ENCODE data around the gene C5orf15. TPM values are rescaled to one million over a fixed set of nuclear protein-coding genes. Genes with fewer than 3 reads are reported as not detected.

Gene C5orf15
- total RNA-seq, 1 experiment from 2014 or later: 28.8 TPM

GRCh38 chr5:133953568-133954145 is 14.8 kb downstream of the C5orf15 start:
- Histone ChIP-seq H3K9ac (ENCODE audit: low read length) (no peak overlapping the region), H4K20me1 (ENCODE audit: insufficient read depth) (no peaks in the 10 kb centered on the region), H2AFZ (ENCODE audit: low read depth, low read length, poor library complexity, severe bottlenecking) (no peak overlapping the region), H3K36me3 (ENCODE audit: control insufficient read depth in 1 of 2, insufficient read depth in 2 of 2, low read length in 2 of 2) (peaks cover 0 to 14% of the 10 kb centered on the region in 2 experiments; a peak in 2 of 4 replicates), H3K9me2 (ENCODE audit: insufficient read depth) (no peaks in the 10 kb centered on the region), H3K79me2 (ENCODE audit: insufficient read depth, low read length) (no peaks in the 10 kb centered on the region; the same call in 1 of the 2 replicates), H3K27ac (ENCODE audit: low read depth, low read length) (no peak overlapping the region), H3K9me3 (ENCODE audit: control insufficient read depth in 1 of 2, insufficient read depth in 1 of 2, low read depth in 1 of 2, low read length in 2 of 2) (no peaks in the 10 kb centered on the region), H3K4me2 (ENCODE audit: low read length) (no peak overlapping the region), H3K4me1 (ENCODE audit: control insufficient read depth in 1 of 2, insufficient read depth in 2 of 2, low read length in 2 of 2) (no peaks in the 10 kb centered on the region), H3K4me3 (replicated peaks in 1 of 2; ENCODE audit: low read depth in 1 of 2, low read length in 2 of 2) (no peak overlapping the region), H3K27me3 (ENCODE audit: insufficient read depth, low read length) (no peaks in the 10 kb centered on the region)
- RAD21 ChIA-PET (ENCODE audit: low non-redundant PET in 1 of 2, low total read pairs in 2 of 2, uncharacterized antibody in 2 of 2, unreplicated experiment in 2 of 2): no interaction called here
- CTCF ChIA-PET: no interaction called here
- POLR2A ChIA-PET: no interaction called here
- no peak for ATAC-seq
- DNase-seq (ENCODE audit: low read depth, low spot score): no peak
- intact Hi-C loops (cut with micrococcal nuclease): no loop called here
- TF ChIP-seq CBX3 (IDR thresholded peaks at IDR 0.05; ENCODE audit: low read depth): no peak
- TF ChIP-seq EZH2 (IDR thresholded peaks at IDR 0.05): no peak
- TF ChIP-seq ELF1 (IDR thresholded peaks at IDR 0.05; ENCODE audit: borderline replicate concordance, low read depth): no peak
- no peak for TF ChIP-seq JUND (IDR thresholded peaks at IDR 0.05)
- TF ChIP-seq CTCF (IDR thresholded peaks at IDR 0.05 in 2 of 3, conservative IDR thresholded peaks at IDR 0.05 in 1 of 3; ENCODE audit: borderline replicate concordance in 1 of 3, insufficient read depth in 1 of 3, low read depth in 2 of 3, low read length in 2 of 3): no peak
- TF ChIP-seq FOSL1 (IDR thresholded peaks at IDR 0.05; ENCODE audit: low read depth): no peak
- no peak for TF ChIP-seq ATF3 (IDR thresholded peaks at IDR 0.05)
- TF ChIP-seq MAX (IDR thresholded peaks at IDR 0.05): no peak
- no TSS peak for BruUV-seq (replicated peaks)

Data from HCT116 (cell line).